Small intestine (tissue), 7 donors: ENCODE measurements around the gene PPP1R2C. TPM values are rescaled to one million over a fixed set of nuclear protein-coding genes. Genes with fewer than 3 reads are reported as not detected.

Experiments used
- DNase-seq, 2 donors: peaks; one replicate each; pipeline versions ENCODE4 v3.0.0 to v3.0.0-alpha.2; 2013
- FAIRE-seq: peaks from 2 replicates; lab custom pipeline; 2012; peaks lifted over from hg19 to GRCh38; lab: Jason Lieb, UNC
- H3K27ac ChIP-seq, 3 donors: one replicate each; pipeline ENCODE4 v1.5.1; 2013; ENCODE audit warnings: low read length in 2 of 3, mild to moderate bottlenecking in 2 of 3, control low read depth in 1 of 3, inconsistent platforms in 1 of 3, low read depth in 1 of 3, moderate library complexity in 1 of 3
- H3K27me3 ChIP-seq, 3 donors: one replicate each; pipeline ENCODE4 v1.6.1; 2013; ENCODE audit warnings: low read length in 3 of 3, inconsistent platforms in 1 of 3; ENCODE audit not compliant: control insufficient read depth in 3 of 3, insufficient read depth in 3 of 3
- H3K36me3 ChIP-seq, 3 donors: one replicate each; pipeline ENCODE4 v1.6.1; 2013; ENCODE audit warnings: low read length in 3 of 3, inconsistent platforms in 1 of 3, low read depth in 1 of 3, mild to moderate bottlenecking in 1 of 3, moderate library complexity in 1 of 3; ENCODE audit not compliant: control insufficient read depth in 3 of 3, insufficient read depth in 2 of 3
- H3K4me1 ChIP-seq, 3 donors: one replicate each; pipeline ENCODE4 v1.6.1; 2013; ENCODE audit warnings: low read length in 2 of 3, inconsistent platforms in 1 of 3, low read depth in 1 of 3, mild to moderate bottlenecking in 1 of 3, moderate library complexity in 1 of 3; ENCODE audit not compliant: control insufficient read depth in 3 of 3, insufficient read depth in 2 of 3
- H3K4me3 ChIP-seq, 3 donors: one replicate each; pipeline ENCODE4 v1.5.1; 2013; ENCODE audit warnings: low read length in 3 of 3, control low read depth in 1 of 3, inconsistent platforms in 1 of 3, low read depth in 1 of 3, mild to moderate bottlenecking in 1 of 3, moderate library complexity in 1 of 3
- H3K9me3 ChIP-seq, 2 donors: one replicate each; pipeline ENCODE4 v1.6.1; 2013; ENCODE audit warnings: low read depth in 1 of 2, low read length in 1 of 2; ENCODE audit not compliant: control insufficient read depth in 2 of 2, insufficient read depth in 1 of 2
- WGBS, 3 donors: extraction: QIAGEN DNeasy Blood & Tissue Kit; methylation state at CpG; one replicate each; pipeline ENCODE4 v1.1.7; 2013; 5-methylcytosine and 5-hydroxymethylcytosine counted together
- polyA plus RNA-seq, 4 donors: library from polyadenylated mRNA; stranded (reverse) in 3 of 4; unstranded in 1 of 4; fragments of 200-250 nt in 3 of 4; fragments of 120-200 nt in 1 of 4; gene quantifications; one replicate each; pipeline versions ENCODE4 v1.2.1 to v1.2.3, GENCODE V29; 2013
- donor health status: healthy with polysubstance abuse.
- donor health status: control.
- donor health status: control.
- donor health status: Bipolar disorder and iron deficiency.
- donor health status: healthy.

Gene PPP1R2C
- polyA plus RNA-seq, 4 donors: not detected

DNA sequence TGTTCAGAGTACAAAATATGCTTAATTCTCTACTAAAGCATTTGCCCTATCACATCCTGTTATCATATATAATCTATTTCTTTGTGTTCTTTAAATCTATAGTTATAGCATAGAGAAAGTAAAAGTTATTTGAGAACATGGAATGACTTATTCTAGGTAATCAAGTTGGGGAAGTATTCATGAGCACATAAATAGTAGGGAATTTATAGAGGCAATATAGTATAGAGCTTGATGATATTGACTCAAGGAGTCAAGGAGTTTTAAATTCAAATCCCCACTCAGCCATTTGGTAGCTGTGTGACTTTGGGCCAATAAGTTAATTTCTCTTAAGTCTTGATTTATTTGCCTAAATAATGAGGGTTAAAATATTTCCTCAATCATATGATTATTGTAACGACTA, 37.5 kb downstream of the PPP1R2C start:
- DNase-seq (no peak), FAIRE-seq (no peak)
- WGBS, 3 donors: 63 to 85% (median 83%) methylated on average over 1 of the region's 1 CpG
- no peaks in the 10 kb centered on the region for H3K27me3 ChIP-seq
- H3K4me3 ChIP-seq: no peak overlapping the region
- no peaks in the 10 kb centered on the region for H3K36me3 ChIP-seq
- no peaks in the 10 kb centered on the region for H3K9me3 ChIP-seq
- no peaks in the 10 kb centered on the region for H3K4me1 ChIP-seq
- no peak overlapping the region for H3K27ac ChIP-seq

DNA sequence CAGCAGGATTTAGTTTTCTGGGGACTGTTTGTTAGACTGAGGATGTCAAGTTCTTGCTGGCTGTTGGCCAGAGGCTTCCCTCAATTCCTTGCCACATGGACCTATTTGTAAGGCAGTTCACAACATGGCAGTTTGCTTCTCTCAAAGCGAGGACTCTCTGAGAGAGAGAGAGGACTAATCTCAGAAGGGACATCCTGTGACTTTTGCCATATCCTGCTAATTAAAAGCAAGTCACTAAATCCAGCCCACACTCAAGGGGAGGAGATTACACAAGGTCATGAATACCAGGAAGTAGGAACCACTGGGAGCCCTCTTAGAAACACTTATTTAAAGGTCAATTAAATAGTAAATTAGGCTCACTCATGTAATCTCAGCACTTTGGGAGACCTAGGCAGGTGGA, 38.2 kb downstream of the PPP1R2C start:
- H3K9me3 ChIP-seq: no peaks in the 10 kb centered on the region
- H3K36me3 ChIP-seq: no peaks in the 10 kb centered on the region
- WGBS, 3 donors: 65 to 82% (median 80%) methylated on average over 1 of the region's 1 CpG
- no peak overlapping the region for H3K27ac ChIP-seq
- H3K4me3 ChIP-seq: no peak overlapping the region
- H3K4me1 ChIP-seq: no peaks in the 10 kb centered on the region
- FAIRE-seq (no peak), DNase-seq (no peak)
- no peaks in the 10 kb centered on the region for H3K27me3 ChIP-seq

DNA sequence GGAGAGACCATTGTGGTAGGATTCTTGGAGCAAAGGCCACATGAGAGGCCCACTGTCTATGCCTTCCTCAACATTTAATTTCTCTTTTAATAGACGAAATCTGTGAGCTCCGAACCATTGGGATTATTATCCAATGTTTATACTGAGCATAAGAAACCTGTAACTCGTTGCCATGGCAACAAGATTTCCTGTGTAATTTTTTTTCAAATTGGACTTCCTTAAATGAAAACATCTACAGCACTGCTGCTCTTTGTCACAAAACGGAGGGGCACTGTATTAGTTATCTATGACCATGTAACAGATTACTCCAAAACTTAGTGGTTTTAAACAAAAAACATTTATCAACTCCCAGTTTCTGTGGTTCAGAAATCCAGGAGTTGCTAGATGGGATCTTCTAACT, 38.7 kb downstream of the PPP1R2C start:
- DNase-seq (peak in 1 of 2 donors; percentile 13), FAIRE-seq (no peak)
- no peak overlapping the region for H3K27ac ChIP-seq
- H3K9me3 ChIP-seq: no peaks in the 10 kb centered on the region
- H3K36me3 ChIP-seq: no peaks in the 10 kb centered on the region
- H3K27me3 ChIP-seq: no peaks in the 10 kb centered on the region
- WGBS, 3 donors: 40 to 53% (median 48%) methylated on average over 4 of the region's 4 CpGs
- H3K4me1 ChIP-seq: no peaks in the 10 kb centered on the region
- H3K4me3 ChIP-seq: no peak overlapping the region

DNA sequence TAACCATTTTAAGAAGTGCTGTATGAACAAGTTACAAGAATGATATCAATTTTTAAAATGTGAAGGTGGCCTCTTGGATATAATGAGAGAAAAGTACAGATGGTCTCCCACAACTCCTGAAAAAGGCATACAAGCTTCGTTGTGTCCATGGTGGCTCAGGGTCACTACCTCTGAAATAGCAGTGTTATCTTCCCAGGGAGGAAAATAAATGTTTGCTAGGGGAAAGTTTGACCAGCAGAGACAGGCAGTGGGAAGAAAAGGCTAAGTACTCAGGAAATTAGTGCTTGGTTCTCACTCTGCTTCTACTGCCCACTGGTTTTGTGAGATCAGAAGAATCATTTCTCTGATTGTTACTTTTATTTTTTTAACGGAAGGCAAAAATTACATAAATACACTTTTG, 39.4 kb downstream of the PPP1R2C start:
- WGBS, 3 donors: 72 to 90% (median 88%) methylated on average over 2 of the region's 2 CpGs
- FAIRE-seq: no peak
- H3K9me3 ChIP-seq: no peaks in the 10 kb centered on the region
- DNase-seq: no peak
- no peaks in the 10 kb centered on the region for H3K4me1 ChIP-seq
- H3K27ac ChIP-seq: no peak overlapping the region
- no peaks in the 10 kb centered on the region for H3K36me3 ChIP-seq
- no peak overlapping the region for H3K4me3 ChIP-seq
- no peaks in the 10 kb centered on the region for H3K27me3 ChIP-seq

DNA sequence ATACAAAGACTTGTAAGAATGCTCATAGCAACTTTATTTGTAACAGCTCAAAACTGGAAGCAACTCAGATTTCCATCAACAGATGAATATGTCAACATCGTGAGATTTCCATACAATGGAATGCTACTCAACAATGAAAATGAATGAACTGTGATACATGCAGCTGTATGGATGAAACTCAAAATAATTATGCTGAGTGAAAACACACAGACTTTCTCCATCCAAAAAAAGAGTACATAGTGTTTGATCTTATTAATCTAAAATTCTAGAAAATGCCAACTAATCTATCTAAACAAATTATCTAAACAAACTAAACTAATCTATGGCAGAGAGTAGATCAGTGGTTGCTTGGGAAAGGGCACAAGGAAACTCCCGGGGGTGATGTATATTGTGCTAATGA, 42.7 kb downstream of the PPP1R2C start:
- Histone ChIP-seq H3K4me3 (no peak overlapping the region), H3K27me3 (no peaks in the 10 kb centered on the region), H3K4me1 (no peaks in the 10 kb centered on the region), H3K27ac (no peak overlapping the region), H3K36me3 (no peaks in the 10 kb centered on the region), H3K9me3 (no peaks in the 10 kb centered on the region)
- DNase-seq (no peak), FAIRE-seq (no peak)
- 80 to 92% (median 86%) methylated on average over 2 of the region's 2 CpGs for WGBS, 3 donors

DNA sequence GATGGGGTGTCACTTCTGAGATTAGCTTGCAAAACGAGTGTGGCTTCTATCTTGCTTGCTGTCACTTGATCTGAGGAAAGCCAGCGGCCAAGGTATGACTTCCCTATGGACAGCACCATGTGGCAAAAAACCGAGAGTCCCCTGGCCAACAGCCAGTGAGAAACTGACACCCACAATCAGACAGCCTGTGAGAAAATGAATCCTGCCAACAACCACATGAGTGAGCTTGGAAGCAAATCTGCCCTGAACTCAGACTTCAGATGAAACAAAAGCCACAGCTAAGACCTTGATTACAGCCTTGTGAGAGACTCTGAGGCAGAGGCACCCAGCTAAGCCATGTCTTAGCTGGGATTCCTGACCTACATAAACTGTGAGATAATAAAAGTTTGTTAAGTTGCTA, 45.5 kb downstream of the PPP1R2C start:
- WGBS, 3 donors: 58 to 72% (median 59%) methylated on average over 3 of the region's 3 CpGs
- no peaks in the 10 kb centered on the region for H3K4me1 ChIP-seq
- H3K4me3 ChIP-seq: no peak overlapping the region
- no peaks in the 10 kb centered on the region for H3K36me3 ChIP-seq
- no peaks in the 10 kb centered on the region for H3K9me3 ChIP-seq
- DNase-seq (no peak), FAIRE-seq (no peak)
- no peaks in the 10 kb centered on the region for H3K27me3 ChIP-seq
- no peak overlapping the region for H3K27ac ChIP-seq
